NOMO-1 treated with dmso at 0.1 percent for 144 hours (cell line): Measurements from ENCODE around the gene PRDX5.
"Not testable (repeated sequence)": the region's sequence is repeated elsewhere in the genome, so short reads cannot be mapped to it uniquely, and the experiment has no call there.

Experiments used
- DNase-seq: peaks from one replicate; lab custom pipeline; 2025; ENCODE audit not compliant: unreplicated experiment; lab: John Stamatoyannopoulos, UW

The PRDX5 gene

GRCh38 chr11:64323373-64323772, 5.5 kb downstream of the PRDX5 start:
- DNase-seq: no peak

GRCh38 chr11:64323984-64324383, 6.1 kb downstream of the PRDX5 start:
- not testable (repeated sequence) for DNase-seq

- no peak for DNase-seq
Measured at GRCh38 chr11:64324692-64325469, 7.0 kb downstream of the PRDX5 start.

GRCh38 chr11:64327375-64327774, 9.5 kb downstream of the PRDX5 start:
- DNase-seq: no peak

- DNase-seq: no peak
Measured at GRCh38 chr11:64327993-64328392, 10.1 kb downstream of the PRDX5 start.

- no peak for DNase-seq
Measured at GRCh38 chr11:64330888-64331287, 13.0 kb downstream of the PRDX5 start.

GRCh38 chr11:64331569-64332371, 13.8 kb downstream of the PRDX5 start:
- DNase-seq: peak; percentile 85

GRCh38 chr11:64333556-64333955, 15.6 kb downstream of the PRDX5 start:
- DNase-seq: no peak

GRCh38 chr11:64334764-64335735, 17.1 kb downstream of the PRDX5 start:
- peak; percentile 96 for DNase-seq

GRCh38 chr11:64337538-64338249, 19.8 kb downstream of the PRDX5 start:
- no peak for DNase-seq

- DNase-seq: no peak
Measured at GRCh38 chr11:64338716-64339115, 20.8 kb downstream of the PRDX5 start.

- DNase-seq: no peak
Measured at GRCh38 chr11:64339286-64339685, 21.4 kb downstream of the PRDX5 start.

GRCh38 chr11:64339754-64340408, 22.0 kb downstream of the PRDX5 start, which contains the start of gene CCDC88B:
Gene CCDC88B (plus strand): TSS chr11:64340204. CDS start chr11:64340267, 63 bp downstream.
- peak; percentile 78 for DNase-seq

- DNase-seq: peak; percentile 48
Measured at GRCh38 chr11:64340671-64341335, 22.9 kb downstream of the PRDX5 start.

GRCh38 chr11:64341429-64341828, 23.5 kb downstream of the PRDX5 start:
- no peak for DNase-seq

GRCh38 chr11:64341851-64342791, 24.2 kb downstream of the PRDX5 start:
- DNase-seq: peak; percentile 91

GRCh38 chr11:64342869-64343745, 25.2 kb downstream of the PRDX5 start:
- DNase-seq: no peak
